Measurements from ENCODE around the gene TEX13C. TPM values are rescaled to one million over a fixed set of nuclear protein-coding genes. Genes with fewer than 3 reads are reported as not detected.
"Not testable (repeated sequence)": the region's sequence is repeated elsewhere in the genome, so short reads cannot be mapped to it uniquely, and the experiment has no call there.

TEX13C gene
- total RNA-seq, 1 donor from 2014 or later: not detected

DNA sequence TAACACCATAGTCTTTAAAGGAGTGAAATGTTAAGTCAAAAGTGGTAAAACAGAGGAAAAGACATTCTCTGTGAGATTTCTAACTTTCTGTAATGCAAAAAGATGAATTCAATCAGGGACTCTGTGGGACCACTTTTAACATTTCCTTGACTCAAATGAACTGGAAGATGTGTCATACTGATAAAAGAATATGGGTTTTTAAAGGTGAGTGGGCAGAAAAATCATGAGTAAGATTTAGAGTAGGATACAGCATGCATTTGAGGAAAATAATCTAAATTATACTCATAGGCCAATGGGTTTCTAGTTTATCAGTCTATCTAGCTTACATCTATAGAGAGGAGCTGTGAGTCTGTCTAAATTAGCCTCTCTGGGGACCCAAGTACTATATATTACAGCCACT, 11.0 kb upstream of the TEX13C start:
- ATAC-seq (no peak), DNase-seq (no peak)
- Histone ChIP-seq H3K27ac (no peak overlapping the region), H3K4me1 (no peaks in the 10 kb centered on the region), H3K36me3 (no peaks in the 10 kb centered on the region), H3K27me3 (no peaks in the 10 kb centered on the region), H3K4me3 (no peak overlapping the region), H3K9me3 (no peaks in the 10 kb centered on the region)
- intact Hi-C loops (cut with DNase I): no loop called here
- TF ChIP-seq, protein P1, sequence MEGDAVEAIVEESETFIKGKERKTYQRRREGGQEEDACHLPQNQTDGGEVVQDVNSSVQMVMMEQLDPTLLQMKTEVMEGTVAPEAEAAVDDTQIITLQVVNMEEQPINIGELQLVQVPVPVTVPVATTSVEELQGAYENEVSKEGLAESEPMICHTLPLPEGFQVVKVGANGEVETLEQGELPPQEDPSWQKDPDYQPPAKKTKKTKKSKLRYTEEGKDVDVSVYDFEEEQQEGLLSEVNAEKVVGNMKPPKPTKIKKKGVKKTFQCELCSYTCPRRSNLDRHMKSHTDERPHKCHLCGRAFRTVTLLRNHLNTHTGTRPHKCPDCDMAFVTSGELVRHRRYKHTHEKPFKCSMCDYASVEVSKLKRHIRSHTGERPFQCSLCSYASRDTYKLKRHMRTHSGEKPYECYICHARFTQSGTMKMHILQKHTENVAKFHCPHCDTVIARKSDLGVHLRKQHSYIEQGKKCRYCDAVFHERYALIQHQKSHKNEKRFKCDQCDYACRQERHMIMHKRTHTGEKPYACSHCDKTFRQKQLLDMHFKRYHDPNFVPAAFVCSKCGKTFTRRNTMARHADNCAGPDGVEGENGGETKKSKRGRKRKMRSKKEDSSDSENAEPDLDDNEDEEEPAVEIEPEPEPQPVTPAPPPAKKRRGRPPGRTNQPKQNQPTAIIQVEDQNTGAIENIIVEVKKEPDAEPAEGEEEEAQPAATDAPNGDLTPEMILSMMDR (IDR thresholded peaks at IDR 0.05): no peak

DNA sequence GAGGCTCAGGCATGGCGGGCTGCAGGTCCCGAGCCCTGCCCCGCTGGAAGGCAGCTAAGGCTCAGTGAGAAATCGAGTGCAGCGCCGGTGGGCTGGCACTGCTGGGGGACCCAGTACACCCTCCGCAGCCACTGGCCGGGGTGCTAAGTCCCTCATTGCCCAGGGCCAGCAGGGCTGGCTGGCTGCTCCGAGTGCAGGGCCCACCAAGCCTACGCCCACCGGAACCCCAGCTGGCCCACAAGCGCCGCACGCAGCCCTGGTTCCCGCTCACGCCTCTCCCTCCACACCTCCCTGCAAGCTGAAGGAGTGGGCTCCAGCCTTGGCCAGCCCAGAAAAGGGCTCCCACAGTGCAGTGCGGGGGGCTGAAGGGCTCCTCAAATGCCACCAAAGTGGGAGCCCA, 505 bp upstream of the TEX13C start:
- H3K4me3 ChIP-seq; H3K9me3 ChIP-seq; H3K36me3 ChIP-seq; H3K4me1 ChIP-seq; H3K27me3 ChIP-seq; intact Hi-C loops (cut with DNase I); H3K27ac ChIP-seq; ATAC-seq; DNase-seq: not testable (repeated sequence)

DNA sequence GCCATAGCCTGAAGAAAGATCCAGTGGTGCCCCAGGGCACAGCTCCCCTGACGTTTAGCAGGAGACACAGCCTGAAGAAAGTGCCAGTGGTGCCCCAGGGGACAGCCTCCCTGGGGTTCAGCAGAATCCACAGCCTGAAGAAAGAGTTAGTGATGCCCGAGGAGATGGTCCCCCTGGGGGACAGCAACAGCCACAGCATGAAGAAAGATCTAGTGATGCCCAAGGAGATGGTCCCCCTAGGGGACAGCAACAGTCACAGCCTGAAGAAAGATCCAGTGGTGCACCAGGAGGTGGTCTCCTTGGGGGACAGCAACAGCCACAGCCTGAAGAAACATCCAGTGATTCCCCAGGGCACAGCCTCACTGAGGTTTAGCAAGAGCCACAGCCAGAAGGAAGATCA, 2.8 kb downstream of the TEX13C start:
- ATAC-seq (no peak), DNase-seq (no peak)
- no peak overlapping the region for H3K27ac ChIP-seq
- H3K4me3 ChIP-seq: no peak overlapping the region
- no peaks in the 10 kb centered on the region for H3K9me3 ChIP-seq
- no peaks in the 10 kb centered on the region for H3K36me3 ChIP-seq
- intact Hi-C loops (cut with DNase I): no loop called here
- H3K4me1 ChIP-seq: no peaks in the 10 kb centered on the region
- TF ChIP-seq, protein P1 (IDR thresholded peaks at IDR 0.05): no peak
- no peaks in the 10 kb centered on the region for H3K27me3 ChIP-seq

DNA sequence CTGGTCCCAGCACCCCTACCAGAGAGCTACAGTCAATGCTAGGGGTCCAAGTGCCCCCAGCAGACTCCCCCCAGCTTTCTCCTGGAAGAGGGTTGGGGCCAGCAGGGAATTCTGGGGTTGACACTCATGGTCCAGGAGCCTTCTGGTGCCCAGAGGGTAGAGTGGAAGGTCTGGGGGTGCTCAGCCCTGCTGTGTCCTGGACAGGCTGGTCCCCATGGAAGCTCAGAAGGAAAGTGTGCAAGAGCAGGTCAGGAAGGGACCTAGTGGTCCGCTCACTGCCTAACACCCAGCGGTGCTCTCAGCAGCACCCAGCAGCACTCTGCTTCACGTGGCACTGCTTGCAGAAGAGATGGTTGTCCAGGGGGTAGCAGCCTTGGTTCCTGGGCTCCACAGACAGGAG, 6.9 kb downstream of the TEX13C start:
- Histone ChIP-seq H3K9me3 (no peaks in the 10 kb centered on the region), H3K27me3 (no peaks in the 10 kb centered on the region), H3K4me3 (no peak overlapping the region), H3K4me1 (no peaks in the 10 kb centered on the region), H3K36me3 (no peaks in the 10 kb centered on the region), H3K27ac (no peak overlapping the region)
- intact Hi-C loops (cut with DNase I): no loop called here
- TF ChIP-seq, protein P1 (IDR thresholded peaks at IDR 0.05): no peak
- no peak for DNase-seq
- no peak for ATAC-seq

DNA sequence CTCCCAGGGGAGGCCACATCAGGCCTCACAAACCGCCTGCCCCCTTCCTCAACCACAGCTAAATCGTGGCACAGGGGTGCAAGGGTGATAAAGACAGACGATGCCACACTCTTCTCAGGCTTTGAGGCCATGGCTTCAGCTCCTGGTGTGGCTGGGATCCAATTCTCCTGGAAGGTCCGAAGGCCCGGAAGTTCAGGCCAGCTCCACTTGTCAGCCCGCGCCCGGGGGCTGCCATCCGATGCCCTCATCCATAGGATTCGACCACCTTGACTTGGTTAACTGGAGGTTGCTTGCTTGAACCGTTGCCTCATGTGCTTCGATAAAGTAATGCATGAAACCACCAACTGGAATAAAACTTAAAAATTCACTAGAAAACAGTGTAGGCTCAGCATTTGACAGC, 8.2 kb downstream of the TEX13C start:
- DNase-seq (no peak), ATAC-seq (no peak)
- intact Hi-C loops (cut with DNase I): no loop called here

DNA sequence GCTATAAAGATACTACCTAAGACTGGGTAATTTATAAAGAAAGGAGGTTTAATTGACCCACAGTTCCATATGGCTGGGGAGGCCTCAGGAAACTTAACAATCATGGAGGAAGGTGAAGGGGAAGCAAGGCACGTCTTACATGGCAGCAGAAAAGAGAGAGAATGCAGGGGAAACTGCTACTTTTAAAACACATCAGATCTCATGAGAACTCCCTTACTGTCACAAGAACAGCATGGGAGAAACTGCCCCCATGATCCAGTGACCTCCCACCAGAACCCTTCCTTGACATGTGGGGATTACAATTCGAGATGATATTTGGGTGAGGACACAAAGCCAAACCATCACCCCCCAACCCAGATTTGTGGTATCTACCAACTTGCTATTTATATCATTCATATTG, 13.9 kb downstream of the TEX13C start:
- TF ChIP-seq, protein P1 (IDR thresholded peaks at IDR 0.05): no peak
- Histone ChIP-seq H3K27ac (no peak overlapping the region), H3K36me3 (no peaks in the 10 kb centered on the region), H3K4me1 (no peaks in the 10 kb centered on the region), H3K9me3 (no peaks in the 10 kb centered on the region), H3K27me3 (no peaks in the 10 kb centered on the region), H3K4me3 (no peak overlapping the region)
- no peak for DNase-seq
- intact Hi-C loops (cut with DNase I): no loop called here
- ATAC-seq: no peak

More for the DNA sequence above, 8.2 kb downstream of the TEX13C start:
- TF ChIP-seq, protein P1 (IDR thresholded peaks at IDR 0.05): no peak
- H3K27me3 ChIP-seq: no peaks in the 10 kb centered on the region
- no peaks in the 10 kb centered on the region for H3K9me3 ChIP-seq
- H3K27ac ChIP-seq: no peak overlapping the region
- H3K36me3 ChIP-seq: no peaks in the 10 kb centered on the region
- H3K4me3 ChIP-seq: no peak overlapping the region
- H3K4me1 ChIP-seq: no peaks in the 10 kb centered on the region
